Mucosa of rectum (tissue), 2 donors: Measurements from ENCODE around the gene TTC3.
"Not testable (repeated sequence)": the region's sequence is repeated elsewhere in the genome, so short reads cannot be mapped to it uniquely, and the experiment has no call there.

Experiments used
- H3K27ac ChIP-seq, 2 donors: one replicate each; pipeline ENCODE4 v1.7.0; 2013; ENCODE audit warnings: inconsistent platforms in 2 of 2, low read depth in 2 of 2, low read length in 2 of 2
- H3K27me3 ChIP-seq, 2 donors: one replicate each; pipeline ENCODE4 v1.7.0; 2013; ENCODE audit warnings: low read length in 2 of 2; ENCODE audit not compliant: control insufficient read depth in 2 of 2, insufficient read depth in 2 of 2
- H3K36me3 ChIP-seq, 2 donors: one replicate each; pipeline ENCODE4 v1.7.0; 2013; ENCODE audit warnings: low read length in 2 of 2; ENCODE audit not compliant: control insufficient read depth in 2 of 2, insufficient read depth in 2 of 2
- H3K4me1 ChIP-seq, 2 donors: one replicate each; pipeline ENCODE4 v1.7.0; 2013; ENCODE audit warnings: low read length in 2 of 2, mild to moderate bottlenecking in 1 of 2; ENCODE audit not compliant: control insufficient read depth in 2 of 2, insufficient read depth in 2 of 2
- H3K4me3 ChIP-seq, 2 donors: one replicate each; pipeline ENCODE4 v1.7.0; 2013; ENCODE audit warnings: low read length in 2 of 2
- H3K9ac ChIP-seq, 2 donors: one replicate each; pipeline ENCODE4 v1.7.0; 2013; ENCODE audit warnings: low read length in 2 of 2, low read depth in 1 of 2, mild to moderate bottlenecking in 1 of 2
- H3K9me3 ChIP-seq, 2 donors: one replicate each; pipeline ENCODE4 v1.7.0; 2013; ENCODE audit warnings: low read length in 2 of 2; ENCODE audit not compliant: control insufficient read depth in 2 of 2
- donor health status: healthy.
- donor health status: Normal muscosa, but diverticular disease.

Gene TTC3

GRCh38 chr21:37040212-37040611 is 32.8 kb upstream of the TTC3 start:
- Histone ChIP-seq H3K9me3 (no peaks in the 10 kb centered on the region), H3K9ac (no peak overlapping the region), H3K27ac (no peak overlapping the region), H3K4me1 (no peaks in the 10 kb centered on the region), H3K27me3 (no peaks in the 10 kb centered on the region), H3K36me3 (no peaks in the 10 kb centered on the region), H3K4me3 (no peak overlapping the region)

- Histone ChIP-seq H3K27ac (no peak overlapping the region), H3K9me3 (no peaks in the 10 kb centered on the region), H3K4me1 (peaks cover 2 to 6% of the 10 kb centered on the region in 2 donors), H3K27me3 (no peaks in the 10 kb centered on the region), H3K36me3 (no peaks in the 10 kb centered on the region), H3K9ac (no peak overlapping the region), H3K4me3 (no peak overlapping the region)
Measured at GRCh38 chr21:37041706-37042271, 31.3 kb upstream of the TTC3 start.

GRCh38 chr21:37043818-37044217 is 29.2 kb upstream of the TTC3 start:
- H3K27ac ChIP-seq, result no peak overlapping the region
- peaks cover 6 to 13% of the 10 kb centered on the region in 2 donors for H3K4me1 ChIP-seq
- no peaks in the 10 kb centered on the region for H3K36me3 ChIP-seq
- H3K9ac ChIP-seq, result no peak overlapping the region
- no peak overlapping the region for H3K4me3 ChIP-seq
- no peaks in the 10 kb centered on the region for H3K27me3 ChIP-seq
- no peaks in the 10 kb centered on the region for H3K9me3 ChIP-seq

- Histone ChIP-seq H3K9ac (no peak overlapping the region), H3K9me3 (no peaks in the 10 kb centered on the region)
Measured at GRCh38 chr21:37044643-37045042, 28.4 kb upstream of the TTC3 start.

GRCh38 chr21:37045149-37045548 is 27.9 kb upstream of the TTC3 start:
- Histone ChIP-seq H3K9ac (no peak overlapping the region), H3K4me3 (no peak overlapping the region), H3K36me3 (no peaks in the 10 kb centered on the region), H3K9me3 (no peaks in the 10 kb centered on the region), H3K27me3 (no peaks in the 10 kb centered on the region), H3K27ac (no peak overlapping the region), H3K4me1 (peaks cover 6 to 13% of the 10 kb centered on the region in 2 donors)

More at GRCh38 chr21:37044643-37045042, 28.4 kb upstream of the TTC3 start:
- Histone ChIP-seq H3K27me3 (no peaks in the 10 kb centered on the region), H3K4me1 (peaks cover 6 to 13% of the 10 kb centered on the region in 2 donors), H3K36me3 (no peaks in the 10 kb centered on the region), H3K27ac (no peak overlapping the region), H3K4me3 (no peak overlapping the region)

- no peak overlapping the region for H3K27ac ChIP-seq
- H3K9me3 ChIP-seq, result no peaks in the 10 kb centered on the region
- H3K4me3 ChIP-seq, result no peak overlapping the region
- H3K27me3 ChIP-seq, result no peaks in the 10 kb centered on the region
- H3K9ac ChIP-seq, result no peak overlapping the region
- no peaks in the 10 kb centered on the region for H3K36me3 ChIP-seq
- H3K4me1 ChIP-seq, result peaks cover 6 to 13% of the 10 kb centered on the region in 2 donors
Measured at GRCh38 chr21:37045556-37045955, 27.5 kb upstream of the TTC3 start.

- H3K4me3 ChIP-seq, result peak overlapping the region in 1 of 2 donors; percentile 3
- peak overlapping the region; percentile 83 to 87 for H3K27ac ChIP-seq
- H3K36me3 ChIP-seq, result no peaks in the 10 kb centered on the region
- H3K27me3 ChIP-seq, result no peaks in the 10 kb centered on the region
- no peaks in the 10 kb centered on the region for H3K9me3 ChIP-seq
- H3K4me1 ChIP-seq, result peaks cover 6 to 13% of the 10 kb centered on the region in 2 donors
- H3K9ac ChIP-seq, result peak overlapping the region in 1 of 2 donors; percentile 56
Measured at GRCh38 chr21:37047079-37047478, 26.0 kb upstream of the TTC3 start.

- H3K4me1 ChIP-seq, result peaks cover 6 to 13% of the 10 kb centered on the region in 2 donors
- not testable (repeated sequence) for H3K27me3 ChIP-seq, H3K4me3 ChIP-seq, H3K36me3 ChIP-seq, H3K27ac ChIP-seq, H3K9me3 ChIP-seq, H3K9ac ChIP-seq
Measured at GRCh38 chr21:37049741-37050140, 23.3 kb upstream of the TTC3 start.

GRCh38 chr21:37055271-37055855 is 17.7 kb upstream of the TTC3 start:
- no peak overlapping the region for H3K4me3 ChIP-seq
- no peaks in the 10 kb centered on the region for H3K27me3 ChIP-seq
- no peaks in the 10 kb centered on the region for H3K9me3 ChIP-seq
- no peak overlapping the region for H3K9ac ChIP-seq
- H3K27ac ChIP-seq, result no peak overlapping the region
- H3K4me1 ChIP-seq, result peaks cover 4 to 5% of the 10 kb centered on the region in 2 donors
- H3K36me3 ChIP-seq, result no peaks in the 10 kb centered on the region

GRCh38 chr21:37057614-37058013 is 15.4 kb upstream of the TTC3 start:
- H3K27ac ChIP-seq, result no peak overlapping the region
- no peaks in the 10 kb centered on the region for H3K36me3 ChIP-seq
- H3K4me3 ChIP-seq, result no peak overlapping the region
- H3K27me3 ChIP-seq, result no peaks in the 10 kb centered on the region
- no peaks in the 10 kb centered on the region for H3K9me3 ChIP-seq
- no peak overlapping the region for H3K9ac ChIP-seq
- H3K4me1 ChIP-seq, result peaks cover 8 to 9% of the 10 kb centered on the region in 2 donors
